ENCODE data around the gene AKAP11.
A peak's percentile ranks its signal among the peaks of the same experiment; 100 is the strongest.

Gene AKAP11

GRCh38 chr13:42334329-42334706 lies 62.4 kb downstream of the AKAP11 start:
- WGBS, result 69% methylated on average over 5 of the region's 6 CpGs
- Histone ChIP-seq H2AK5ac (ENCODE audit: low read length, severe bottlenecking) (no peak overlapping the region), H3K79me1 (replicated peaks; ENCODE audit: low read length, poor library complexity, severe bottlenecking) (no peaks in the 10 kb centered on the region), H3K4me3 (ENCODE audit: insufficient read depth in 1 of 2, low read depth in 1 of 2, low read length in 2 of 2) (no peak overlapping the region), H2BK12ac (ENCODE audit: low read length in 2 of 2) (no peak overlapping the region), H2BK15ac (ENCODE audit: low read depth, poor library complexity, severe bottlenecking) (no peak overlapping the region), H2BK120ac (ENCODE audit: low read depth, low read length) (no peak overlapping the region), H3K36me3 (ENCODE audit: control insufficient read depth in 1 of 2, insufficient read depth in 2 of 2, low read depth in 1 of 2, low read length in 2 of 2) (no peaks in the 10 kb centered on the region), H3K4me2 (ENCODE audit: low read length, poor library complexity, severe bottlenecking) (no peak overlapping the region), H3K27me3 (ENCODE audit: control insufficient read depth in 1 of 2, insufficient read depth in 1 of 2, low read length in 2 of 2) (peaks cover 0 to 5% of the 10 kb centered on the region in 2 experiments), H3K14ac (ENCODE audit: low read length in 2 of 2) (no peak overlapping the region), H2AFZ (ENCODE audit: low read depth, low read length) (no peak overlapping the region), H4K8ac (ENCODE audit: low read length) (no peak overlapping the region), H3K9ac (ENCODE audit: low read length) (peak overlapping the region; percentile 44), H3K23ac (ENCODE audit: low read length in 2 of 2) (no peak overlapping the region), H3K18ac (ENCODE audit: low read depth in 1 of 2, low read length in 2 of 2) (no peak overlapping the region), H3K4ac (ENCODE audit: low read depth in 1 of 2, low read length in 2 of 2) (no peak overlapping the region), H4K91ac (ENCODE audit: low read length) (no peak overlapping the region), H3K27ac (ENCODE audit: low read length, poor library complexity, severe bottlenecking) (no peak overlapping the region), H3K4me1 (ENCODE audit: control insufficient read depth, insufficient read depth, low read depth, low read length) (peaks cover 2% of the 10 kb centered on the region), H2BK5ac (ENCODE audit: low read depth, low read length, poor library complexity, severe bottlenecking) (no peak overlapping the region), H3K9me3 (ENCODE audit: control insufficient read depth, low read length) (no peaks in the 10 kb centered on the region)
- no peak for DNase-seq

GRCh38 chr13:42337808-42338600 lies 66.1 kb downstream of the AKAP11 start:
- H3K18ac ChIP-seq (ENCODE audit: low read depth in 1 of 2, low read length in 2 of 2), result no peak overlapping the region
- H4K91ac ChIP-seq (ENCODE audit: low read length), result no peak overlapping the region
- no peak overlapping the region for H3K23ac ChIP-seq (ENCODE audit: low read length in 2 of 2)
- no peaks in the 10 kb centered on the region for H3K79me1 ChIP-seq (replicated peaks; ENCODE audit: low read length, poor library complexity, severe bottlenecking)
- no peak overlapping the region for H3K14ac ChIP-seq (ENCODE audit: low read length in 2 of 2)
- no peaks in the 10 kb centered on the region for H3K9me3 ChIP-seq (ENCODE audit: control insufficient read depth, low read length)
- no peak overlapping the region for H3K27ac ChIP-seq (ENCODE audit: low read length, poor library complexity, severe bottlenecking)
- peak; percentile 40 for DNase-seq
- peaks cover 2% of the 10 kb centered on the region for H3K4me1 ChIP-seq (ENCODE audit: control insufficient read depth, insufficient read depth, low read depth, low read length)
- no peak overlapping the region for H2BK5ac ChIP-seq (ENCODE audit: low read depth, low read length, poor library complexity, severe bottlenecking)
- no peak overlapping the region for H3K4ac ChIP-seq (ENCODE audit: low read depth in 1 of 2, low read length in 2 of 2)
- H2AFZ ChIP-seq (ENCODE audit: low read depth, low read length), result no peak overlapping the region
- no peak overlapping the region for H3K4me2 ChIP-seq (ENCODE audit: low read length, poor library complexity, severe bottlenecking)
- H3K9ac ChIP-seq (ENCODE audit: low read length), result no peak overlapping the region
- WGBS, result 100% methylated on average over 6 of the region's 7 CpGs
- peaks cover 0 to 5% of the 10 kb centered on the region in 2 experiments for H3K27me3 ChIP-seq (ENCODE audit: control insufficient read depth in 1 of 2, insufficient read depth in 1 of 2, low read length in 2 of 2)
- no peak overlapping the region for H2AK5ac ChIP-seq (ENCODE audit: low read length, severe bottlenecking)
- no peak overlapping the region for H2BK15ac ChIP-seq (ENCODE audit: low read depth, poor library complexity, severe bottlenecking)
- no peak overlapping the region for H2BK12ac ChIP-seq (ENCODE audit: low read length in 2 of 2)
- H4K8ac ChIP-seq (ENCODE audit: low read length), result no peak overlapping the region
- H2BK120ac ChIP-seq (ENCODE audit: low read depth, low read length), result no peak overlapping the region
- no peaks in the 10 kb centered on the region for H3K36me3 ChIP-seq (ENCODE audit: control insufficient read depth in 1 of 2, insufficient read depth in 2 of 2, low read depth in 1 of 2, low read length in 2 of 2)
- no peak overlapping the region for H3K4me3 ChIP-seq (ENCODE audit: insufficient read depth in 1 of 2, low read depth in 1 of 2, low read length in 2 of 2)

- Histone ChIP-seq H4K91ac (ENCODE audit: low read length) (no peak overlapping the region), H3K27ac (ENCODE audit: low read length, poor library complexity, severe bottlenecking) (no peak overlapping the region), H4K8ac (ENCODE audit: low read length) (no peak overlapping the region), H3K4me3 (ENCODE audit: insufficient read depth in 1 of 2, low read depth in 1 of 2, low read length in 2 of 2) (no peak overlapping the region), H3K4me1 (ENCODE audit: control insufficient read depth, insufficient read depth, low read depth, low read length) (no peaks in the 10 kb centered on the region), H3K9me3 (ENCODE audit: control insufficient read depth, low read length) (no peaks in the 10 kb centered on the region), H2BK120ac (ENCODE audit: low read depth, low read length) (no peak overlapping the region), H3K9ac (ENCODE audit: low read length) (no peak overlapping the region), H3K79me1 (replicated peaks; ENCODE audit: low read length, poor library complexity, severe bottlenecking) (no peaks in the 10 kb centered on the region), H3K27me3 (ENCODE audit: control insufficient read depth in 1 of 2, insufficient read depth in 1 of 2, low read length in 2 of 2) (peaks cover 0 to 7% of the 10 kb centered on the region in 2 experiments), H2BK15ac (ENCODE audit: low read depth, poor library complexity, severe bottlenecking) (no peak overlapping the region), H3K18ac (ENCODE audit: low read depth in 1 of 2, low read length in 2 of 2) (no peak overlapping the region), H3K23ac (ENCODE audit: low read length in 2 of 2) (no peak overlapping the region), H3K36me3 (ENCODE audit: control insufficient read depth in 1 of 2, insufficient read depth in 2 of 2, low read depth in 1 of 2, low read length in 2 of 2) (no peaks in the 10 kb centered on the region), H3K4ac (ENCODE audit: low read depth in 1 of 2, low read length in 2 of 2) (no peak overlapping the region), H2AFZ (ENCODE audit: low read depth, low read length) (no peak overlapping the region), H3K4me2 (ENCODE audit: low read length, poor library complexity, severe bottlenecking) (no peak overlapping the region), H2BK12ac (ENCODE audit: low read length in 2 of 2) (no peak overlapping the region), H2AK5ac (ENCODE audit: low read length, severe bottlenecking) (no peak overlapping the region), H3K14ac (ENCODE audit: low read length in 2 of 2) (no peak overlapping the region), H2BK5ac (ENCODE audit: low read depth, low read length, poor library complexity, severe bottlenecking) (no peak overlapping the region)
- WGBS, result no CpG with 5 or more reads among the region's 3 CpGs
- no peak for DNase-seq
These were observed 73.4 kb downstream of the AKAP11 start for GRCh38 chr13:42345367-42345766.

GRCh38 chr13:42348576-42348975 lies 76.6 kb downstream of the AKAP11 start:
- DNase-seq, result no peak
- Histone ChIP-seq H3K4me1 (ENCODE audit: control insufficient read depth, insufficient read depth, low read depth, low read length) (no peaks in the 10 kb centered on the region), H2BK120ac (ENCODE audit: low read depth, low read length) (no peak overlapping the region), H3K79me1 (replicated peaks; ENCODE audit: low read length, poor library complexity, severe bottlenecking) (no peaks in the 10 kb centered on the region), H3K4ac (ENCODE audit: low read depth in 1 of 2, low read length in 2 of 2) (no peak overlapping the region), H3K14ac (ENCODE audit: low read length in 2 of 2) (no peak overlapping the region), H2BK5ac (ENCODE audit: low read depth, low read length, poor library complexity, severe bottlenecking) (no peak overlapping the region), H3K27ac (ENCODE audit: low read length, poor library complexity, severe bottlenecking) (no peak overlapping the region), H3K27me3 (ENCODE audit: control insufficient read depth in 1 of 2, insufficient read depth in 1 of 2, low read length in 2 of 2) (peaks cover 0 to 7% of the 10 kb centered on the region in 2 experiments), H3K36me3 (ENCODE audit: control insufficient read depth in 1 of 2, insufficient read depth in 2 of 2, low read depth in 1 of 2, low read length in 2 of 2) (no peaks in the 10 kb centered on the region), H3K9ac (ENCODE audit: low read length) (no peak overlapping the region), H4K91ac (ENCODE audit: low read length) (no peak overlapping the region), H3K4me2 (ENCODE audit: low read length, poor library complexity, severe bottlenecking) (no peak overlapping the region), H3K9me3 (ENCODE audit: control insufficient read depth, low read length) (no peaks in the 10 kb centered on the region), H3K18ac (ENCODE audit: low read depth in 1 of 2, low read length in 2 of 2) (no peak overlapping the region), H3K23ac (ENCODE audit: low read length in 2 of 2) (no peak overlapping the region), H2AK5ac (ENCODE audit: low read length, severe bottlenecking) (no peak overlapping the region), H2BK15ac (ENCODE audit: low read depth, poor library complexity, severe bottlenecking) (no peak overlapping the region), H2BK12ac (ENCODE audit: low read length in 2 of 2) (no peak overlapping the region), H3K4me3 (ENCODE audit: insufficient read depth in 1 of 2, low read depth in 1 of 2, low read length in 2 of 2) (no peak overlapping the region), H2AFZ (ENCODE audit: low read depth, low read length) (no peak overlapping the region), H4K8ac (ENCODE audit: low read length) (no peak overlapping the region)
- 100% methylated on average over 1 of the region's 4 CpGs for WGBS

All from mesenchymal stem cell (in vitro differentiated cells and primary cell).